Common myeloid progenitor, CD34-positive (primary cell): ENCODE measurements around the gene DHRS3.

ENCODE experiments used
- CTCF ChIA-PET: fragments of 350-600 bp; sonication (Branson Sonifier 250); formaldehyde crosslinking; loops from one replicate; lab custom pipeline; 2021; ENCODE audit warnings: antibody characterized with exemption; lab: Charles Lee
- POLR2A ChIA-PET: fragments of 350-600 bp; sonication (Branson Sonifier 250); formaldehyde crosslinking; loops from one replicate; lab custom pipeline; 2021; ENCODE audit warnings: antibody characterized with exemption; lab: Charles Lee
- DNase-seq, 3 donors: peaks; one replicate each; pipeline versions ENCODE4 v3.0.0 to v3.0.0-alpha.2; 2013
- H3K27ac ChIP-seq, 2 experiments: 1 replicate in 1 of 2; 2 replicates in 1 of 2; pipeline ENCODE4 v1.7.0; 2013; ENCODE audit warnings: inconsistent platforms in 2 of 2, low read length in 2 of 2, mild to moderate bottlenecking in 2 of 2, low read depth in 1 of 2, moderate library complexity in 1 of 2; ENCODE audit not compliant: severe bottlenecking in 2 of 2, insufficient read depth in 1 of 2, poor library complexity in 1 of 2
- H3K27me3 ChIP-seq, 5 experiments: replicated peaks in 2 of 5; 1 replicate in 3 of 5; 2 replicates in 2 of 5; pipeline versions ENCODE4 v1.6.1 to v1.7.0; 2013; ENCODE audit warnings: low read length in 4 of 5, mild to moderate bottlenecking in 2 of 5, moderate library complexity in 2 of 5, inconsistent platforms in 1 of 5; ENCODE audit not compliant: insufficient read depth in 5 of 5, control insufficient read depth in 4 of 5
- H3K36me3 ChIP-seq, 4 experiments: 1 replicate in 2 of 4; 2 replicates in 2 of 4; pipeline versions ENCODE4 v1.6.1 to v1.7.0; 2013; ENCODE audit warnings: low read length in 3 of 4, control low read depth in 1 of 4, mild to moderate bottlenecking in 1 of 4; ENCODE audit not compliant: control insufficient read depth in 4 of 4, insufficient read depth in 4 of 4
- H3K4me1 ChIP-seq, 4 experiments: 1 replicate in 3 of 4; 2 replicates in 1 of 4; pipeline versions ENCODE4 v1.6.1 to v1.7.1; 2013; ENCODE audit warnings: low read length in 3 of 4, mild to moderate bottlenecking in 3 of 4, control low read depth in 1 of 4, inconsistent platforms in 1 of 4, moderate library complexity in 1 of 4; ENCODE audit not compliant: control insufficient read depth in 4 of 4, insufficient read depth in 4 of 4; ENCODE audit errors: control extremely low read depth in 1 of 4
- H3K4me3 ChIP-seq, 7 experiments: 1 replicate in 4 of 7; 2 replicates in 3 of 7; pipeline versions ENCODE4 v1.5.1 to v1.7.0; 2013; ENCODE audit warnings: mild to moderate bottlenecking in 7 of 7, low read length in 6 of 7, moderate library complexity in 6 of 7, inconsistent platforms in 2 of 7, low read depth in 2 of 7, control low read depth in 1 of 7; ENCODE audit not compliant: insufficient read depth in 4 of 7, control insufficient read depth in 1 of 7; ENCODE audit errors: extremely low read depth in 1 of 7
- H3K9me3 ChIP-seq, 5 experiments: 1 replicate in 4 of 5; 2 replicates in 1 of 5; pipeline versions ENCODE4 v1.6.1 to v1.7.1; 2013; ENCODE audit warnings: low read length in 4 of 5, mild to moderate bottlenecking in 2 of 5, inconsistent platforms in 1 of 5, low read depth in 1 of 5, moderate library complexity in 1 of 5; ENCODE audit not compliant: control insufficient read depth in 4 of 5, insufficient read depth in 2 of 5; ENCODE audit errors: control extremely low read depth in 1 of 5
- WGBS: methylation state at CpG from one replicate; pipeline ENCODE4 v1.1.5; 2013; ENCODE audit not compliant: insufficient coverage; 5-methylcytosine and 5-hydroxymethylcytosine counted together

Gene DHRS3

DNA sequence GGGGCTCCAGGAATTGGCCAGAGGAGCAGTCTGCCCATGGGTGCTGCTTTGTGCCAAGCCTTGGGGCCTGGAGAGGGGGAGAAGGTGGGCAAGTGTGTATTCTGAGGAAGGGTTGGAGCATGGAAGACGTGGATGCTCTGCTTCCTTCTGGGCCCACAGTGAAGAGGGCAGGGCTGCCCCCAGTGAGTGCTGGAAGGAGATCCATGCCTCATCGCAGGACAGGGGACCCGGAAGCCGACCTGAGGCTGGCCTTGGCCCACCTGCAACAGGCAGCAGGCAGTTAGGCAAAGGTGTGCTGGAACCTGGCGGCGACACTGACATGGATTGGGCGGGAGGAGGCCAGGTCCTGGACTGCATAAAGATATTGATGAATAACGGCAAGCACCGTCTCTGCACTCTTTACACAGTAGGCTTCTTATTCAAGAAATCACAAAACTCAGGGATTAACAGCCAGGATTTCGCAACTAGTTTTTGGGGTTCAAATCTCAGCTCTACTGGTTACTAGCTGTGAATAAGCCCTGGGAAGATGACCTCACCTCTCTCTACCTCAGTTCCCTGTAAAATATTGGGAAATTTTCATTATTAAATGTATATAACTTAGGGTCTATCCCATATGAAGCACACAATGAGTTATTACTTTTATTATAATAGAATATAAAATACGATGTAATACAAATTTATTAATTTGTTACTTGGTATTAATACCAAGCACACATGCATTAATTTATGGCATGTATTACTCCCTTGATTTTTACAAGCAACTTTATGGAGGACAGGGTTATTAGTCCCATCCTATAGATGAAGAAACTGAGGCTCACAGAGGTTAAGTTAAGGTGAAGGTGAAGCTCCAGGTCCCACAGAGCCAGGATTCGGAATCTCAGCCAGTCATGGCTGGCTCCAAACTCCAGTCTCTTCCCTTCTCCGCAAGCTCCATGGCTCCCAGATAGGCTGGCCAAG is 62.3 kb downstream of the DHRS3 start:
- DNase-seq = no peak

DNA sequence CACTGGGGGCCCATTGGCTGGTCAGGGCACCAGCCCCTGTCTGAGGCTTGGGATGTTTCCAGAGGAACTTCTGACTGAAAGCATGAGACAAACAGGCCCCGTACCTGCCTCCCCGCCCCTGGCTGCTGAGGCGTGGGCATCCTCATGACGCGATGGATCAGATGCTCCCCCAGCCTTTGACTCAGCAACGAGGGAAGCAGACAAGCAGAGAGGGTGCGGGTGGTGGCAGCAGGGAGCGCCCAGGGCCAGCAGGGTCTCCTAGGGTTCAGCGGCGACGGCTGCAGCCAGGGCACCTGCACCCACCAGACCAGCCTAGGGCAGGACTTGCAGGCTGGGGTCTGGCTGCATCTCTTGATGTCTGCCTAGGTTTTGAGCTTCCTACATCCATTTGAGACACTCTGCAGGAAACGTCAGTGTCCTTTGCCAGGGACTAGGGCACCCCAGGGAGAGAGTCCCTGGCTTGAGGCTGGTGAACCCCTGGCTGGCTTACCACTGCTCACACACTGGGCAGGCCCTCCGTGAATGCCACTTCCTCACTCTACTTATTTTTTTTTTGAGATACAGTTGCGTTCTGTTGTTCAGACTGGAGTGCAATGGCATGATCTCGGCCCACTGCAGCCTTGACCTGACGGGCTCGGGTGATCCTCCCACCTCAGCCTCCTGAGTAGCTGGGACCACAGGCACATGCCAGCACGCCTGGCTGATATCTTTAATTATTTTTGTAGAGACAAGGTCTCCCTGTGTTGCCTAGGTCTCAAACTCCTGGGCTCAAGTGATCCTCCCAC is 63.3 kb downstream of the DHRS3 start:
- CTCF ChIA-PET = no interaction called here
- Histone ChIP-seq H3K9me3 (no peaks in the 10 kb centered on the region), H3K4me3 (no peak overlapping the region), H3K4me1 (peaks cover 0 to 5% (median 1%) of the 10 kb centered on the region in 4 experiments), H3K27me3 (no peaks in the 10 kb centered on the region), H3K27ac (no peak overlapping the region), H3K36me3 (no peaks in the 10 kb centered on the region)
- DNase-seq = no peak
- POLR2A ChIA-PET = no interaction called here
- WGBS = 93% methylated on average over 12 of the region's 18 CpGs

More for the DNA sequence above, 62.3 kb downstream of the DHRS3 start:
- peaks cover 0 to 5% (median 1%) of the 10 kb centered on the region in 4 experiments for H3K4me1 ChIP-seq
- no peak overlapping the region for H3K4me3 ChIP-seq
- no peaks in the 10 kb centered on the region for H3K9me3 ChIP-seq
- H3K27me3 ChIP-seq = no peaks in the 10 kb centered on the region
- CTCF ChIA-PET = no interaction called here
- POLR2A ChIA-PET = no interaction called here
- no peak overlapping the region for H3K27ac ChIP-seq
- no peaks in the 10 kb centered on the region for H3K36me3 ChIP-seq
- WGBS = 96% methylated on average over 7 of the region's 13 CpGs

DNA sequence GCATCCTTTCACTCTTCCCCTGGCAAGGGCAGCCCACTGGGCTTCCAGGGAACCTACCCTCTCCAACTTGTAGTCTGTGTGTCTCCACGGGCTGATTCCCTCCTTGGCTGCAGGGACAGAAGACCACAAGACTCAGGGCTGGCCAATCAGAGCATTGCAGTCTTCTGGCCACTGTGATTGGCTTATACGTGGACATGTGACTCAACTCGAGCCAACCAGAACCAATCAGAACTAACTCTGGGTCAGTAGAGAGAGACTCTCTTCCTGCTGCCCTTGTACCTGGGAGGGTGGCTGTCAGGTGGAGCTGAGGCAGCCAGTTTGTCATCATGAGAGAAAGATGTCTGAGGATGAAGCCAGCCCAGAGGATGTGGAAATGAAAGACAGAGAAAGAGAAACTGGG is 64.0 kb downstream of the DHRS3 start:
- ChIA-PET CTCF (no interaction called here), POLR2A (no interaction called here)
- no peak overlapping the region for H3K27ac ChIP-seq
- 67% methylated on average over 3 of the region's 3 CpGs for whole genome bisulfite sequencing
- no peaks in the 10 kb centered on the region for H3K36me3 ChIP-seq
- no peaks in the 10 kb centered on the region for H3K27me3 ChIP-seq
- DNase-seq = no peak
- peaks cover 0 to 5% (median 1%) of the 10 kb centered on the region in 4 experiments for H3K4me1 ChIP-seq
- H3K4me3 ChIP-seq = no peak overlapping the region
- no peaks in the 10 kb centered on the region for H3K9me3 ChIP-seq

DNA sequence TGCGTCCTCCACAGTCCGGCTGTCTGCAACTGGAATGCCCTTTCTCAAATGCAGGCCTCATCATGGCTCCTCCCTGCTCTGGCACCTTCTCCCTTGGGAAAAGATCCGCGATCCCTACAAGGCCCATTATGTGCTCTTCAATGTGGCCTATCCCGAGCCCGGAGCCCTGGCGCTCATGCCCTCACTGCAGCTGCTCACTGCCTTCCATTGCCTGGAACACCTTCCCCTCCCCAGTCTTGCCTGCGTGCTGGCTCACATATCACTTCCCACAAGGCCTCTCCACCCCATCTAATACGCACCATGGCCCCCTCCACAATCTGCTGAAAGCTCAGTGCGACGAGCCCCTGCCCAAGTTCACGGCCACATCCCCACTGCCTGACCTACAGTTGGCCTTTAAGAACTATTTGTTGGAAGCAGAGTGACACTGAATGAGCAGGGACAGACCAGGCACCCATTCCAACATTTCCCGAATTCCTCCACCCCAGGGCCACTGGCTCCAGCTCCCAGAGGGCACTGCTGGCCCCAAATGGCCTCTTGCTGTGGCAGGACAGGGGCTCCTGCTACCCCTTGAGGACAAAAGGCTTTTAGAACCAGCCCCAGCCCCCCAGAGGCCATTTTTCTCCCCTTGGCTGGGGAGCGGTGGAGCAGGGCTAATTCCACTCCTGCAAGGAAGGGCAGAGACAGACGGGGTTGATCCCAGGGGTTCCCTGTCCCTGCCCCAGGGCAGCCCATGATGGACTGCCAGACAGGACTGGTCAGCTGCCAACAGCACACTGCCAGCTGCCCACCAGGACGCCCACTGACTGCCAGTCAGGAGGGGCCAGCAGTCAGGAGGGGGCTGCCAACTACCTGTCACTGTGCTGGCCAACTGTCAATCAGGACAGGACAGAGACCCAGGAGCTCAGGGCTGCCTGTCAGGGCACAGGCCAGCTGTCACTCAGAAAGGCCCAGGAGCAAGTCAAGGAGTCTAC is 64.8 kb downstream of the DHRS3 start:
- Histone ChIP-seq H3K4me3 (no peak overlapping the region), H3K27me3 (no peaks in the 10 kb centered on the region), H3K4me1 (peaks cover 0 to 5% (median 1%) of the 10 kb centered on the region in 4 experiments), H3K27ac (no peak overlapping the region), H3K36me3 (no peaks in the 10 kb centered on the region), H3K9me3 (no peaks in the 10 kb centered on the region)
- CTCF ChIA-PET = no interaction called here
- 94% methylated on average over 14 of the region's 16 CpGs for WGBS
- no peak for DNase-seq
- POLR2A ChIA-PET = no interaction called here

DNA sequence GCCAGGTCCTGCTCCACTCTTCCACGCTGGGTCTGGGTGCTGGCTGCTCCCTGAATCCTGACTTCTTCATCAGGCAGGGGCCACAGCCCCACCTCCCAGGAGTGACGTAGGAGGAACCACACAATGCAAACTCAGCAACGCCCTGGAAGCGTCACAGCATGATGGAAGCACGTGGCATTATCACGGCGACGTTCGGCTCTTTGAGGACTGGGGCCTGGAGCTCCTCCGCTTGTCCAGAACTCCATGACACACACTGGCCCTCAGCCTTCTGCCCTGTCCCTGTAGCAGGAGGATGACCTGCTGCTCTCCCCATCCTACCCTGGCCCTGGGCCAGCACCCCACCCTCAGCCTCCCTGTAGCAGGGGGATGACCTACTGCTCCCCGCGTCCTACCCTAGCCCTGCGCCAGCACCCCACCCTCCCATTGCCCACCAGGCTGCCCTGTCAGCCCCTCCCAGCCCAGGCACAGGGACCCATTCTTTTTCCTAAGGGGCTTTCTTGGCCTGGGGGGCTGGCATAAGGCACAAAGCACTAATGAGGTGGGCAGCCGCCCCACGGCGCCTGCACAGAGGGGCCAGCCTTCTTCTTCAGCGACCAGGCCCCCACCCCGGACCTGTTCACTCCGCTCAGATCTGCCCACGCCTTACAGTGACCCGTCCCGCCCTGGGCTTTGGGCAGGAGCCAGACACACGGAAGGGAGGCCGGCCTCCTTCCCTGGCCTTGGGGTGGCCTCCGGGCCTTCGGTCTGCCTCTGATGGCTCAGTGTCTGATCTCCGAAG is 65.7 kb downstream of the DHRS3 start:
- Histone ChIP-seq H3K36me3 (no peaks in the 10 kb centered on the region), H3K9me3 (no peaks in the 10 kb centered on the region), H3K27ac (no peak overlapping the region), H3K4me1 (peaks cover 0 to 5% (median 1%) of the 10 kb centered on the region in 4 experiments), H3K27me3 (no peaks in the 10 kb centered on the region), H3K4me3 (no peak overlapping the region)
- ChIA-PET POLR2A (no interaction called here), CTCF (no interaction called here)
- no peak for DNase-seq
- 84% methylated on average over 26 of the region's 27 CpGs for WGBS

DNA sequence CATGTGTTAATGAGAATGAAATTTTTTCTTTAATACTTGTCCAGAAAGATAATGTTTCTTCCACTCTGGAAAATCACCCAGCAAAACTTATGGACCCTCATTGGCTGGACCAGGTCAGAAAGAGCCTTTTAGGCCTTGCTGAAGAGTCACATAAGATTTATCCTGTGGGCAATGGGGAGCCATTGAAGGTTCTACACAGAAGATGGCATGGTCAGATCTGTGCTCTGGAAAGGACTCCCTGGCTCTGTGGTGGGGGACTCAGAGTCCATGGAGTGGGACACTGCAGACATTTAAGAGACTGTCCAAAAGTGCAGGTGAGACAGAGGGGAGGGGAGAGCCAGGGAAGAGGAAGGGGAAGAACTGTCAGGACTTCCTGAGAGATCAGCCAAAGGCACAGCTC is 66.4 kb downstream of the DHRS3 start:
- Histone ChIP-seq H3K9me3 (no peaks in the 10 kb centered on the region), H3K4me3 (no peak overlapping the region), H3K27ac (no peak overlapping the region), H3K36me3 (no peaks in the 10 kb centered on the region), H3K4me1 (peaks cover 0 to 3% (median 1%) of the 10 kb centered on the region in 4 experiments), H3K27me3 (no peaks in the 10 kb centered on the region)
- CTCF ChIA-PET = no interaction called here
- POLR2A ChIA-PET = no interaction called here
- DNase-seq = no peak
